HG03469 (cell line): ENCODE measurements around the gene ANKRD13A.
"Not testable (repeated sequence)": the region's sequence is repeated elsewhere in the genome, so short reads cannot be mapped to it uniquely, and the experiment has no call there.

Source experiments
- ATAC-seq: cut with Tn5 transposase; IDR thresholded peaks from one replicate; pipeline ENCODE4 v1.9.1; 2021; ENCODE audit warnings: mild to moderate bottlenecking, moderate library complexity, moderate number of reproducible peaks; ENCODE audit not compliant: unreplicated experiment

Gene ANKRD13A

DNA sequence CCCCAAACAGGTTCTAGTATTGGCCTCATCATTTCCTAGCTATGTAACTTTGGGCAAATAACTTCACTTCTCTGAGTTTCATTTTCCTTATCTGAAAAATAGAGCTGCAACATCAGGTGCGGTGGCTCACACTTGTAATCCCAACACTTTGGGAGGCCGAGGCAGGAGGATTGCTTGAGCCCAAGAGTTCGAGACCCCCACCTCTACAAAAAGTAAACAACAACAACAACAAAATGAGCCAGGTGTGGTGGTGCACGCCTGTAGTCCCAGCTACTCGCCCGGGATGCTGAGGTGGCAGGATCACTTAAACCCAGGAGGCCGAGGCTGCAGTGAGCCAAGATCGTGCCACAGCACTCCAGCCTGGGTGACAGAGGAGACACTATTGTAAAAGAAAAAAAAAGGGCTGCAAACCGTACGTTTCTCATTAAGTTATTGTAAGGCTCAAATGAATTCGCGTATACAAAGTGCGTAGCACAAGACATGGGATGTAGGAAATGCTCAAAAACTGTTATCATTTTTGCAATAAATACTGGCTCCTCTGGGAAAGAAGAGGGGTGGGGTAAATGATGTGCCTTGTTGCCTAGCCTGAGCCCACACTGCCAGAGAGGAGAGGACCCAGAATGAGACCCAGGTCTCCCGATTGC lies 48.2 kb downstream of the ANKRD13A start:
- no peak for ATAC-seq

- ATAC-seq: peak; percentile 94
These were observed 49.2 kb downstream of the ANKRD13A start, which contains the start of gene C12orf76 for GRCh38 chr12:110048242-110049027. Gene C12orf76, minus strand, starts transcription at chr12:110048522. Its CDS starts 27 bp downstream, at chr12:110048495.

DNA sequence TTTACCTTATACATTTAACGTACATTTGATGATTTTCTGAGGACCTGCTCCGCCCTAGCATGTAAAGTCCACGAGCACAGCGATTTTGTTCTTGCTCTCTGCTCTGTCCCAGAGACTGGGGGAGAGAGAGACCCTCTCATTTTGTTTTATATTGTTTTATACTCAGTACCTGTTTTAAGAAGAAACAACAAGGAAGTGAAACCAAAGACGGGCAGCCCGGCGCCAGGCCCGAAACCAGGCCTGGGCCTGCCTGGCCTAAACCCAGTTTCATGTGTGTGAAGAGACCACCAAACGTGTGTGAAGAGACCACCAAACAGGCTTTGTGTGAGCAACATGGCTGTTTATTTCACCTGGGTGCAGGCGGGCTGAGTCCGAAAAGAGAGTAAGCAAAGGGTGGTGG lies 49.8 kb downstream of the ANKRD13A start:
- not testable (repeated sequence) for ATAC-seq

GRCh38 chr12:110049666-110050065 lies 50.4 kb downstream of the ANKRD13A start:
- not testable (repeated sequence) for ATAC-seq

- ATAC-seq: no peak
These were observed 51.7 kb downstream of the ANKRD13A start for GRCh38 chr12:110050927-110051326.

DNA sequence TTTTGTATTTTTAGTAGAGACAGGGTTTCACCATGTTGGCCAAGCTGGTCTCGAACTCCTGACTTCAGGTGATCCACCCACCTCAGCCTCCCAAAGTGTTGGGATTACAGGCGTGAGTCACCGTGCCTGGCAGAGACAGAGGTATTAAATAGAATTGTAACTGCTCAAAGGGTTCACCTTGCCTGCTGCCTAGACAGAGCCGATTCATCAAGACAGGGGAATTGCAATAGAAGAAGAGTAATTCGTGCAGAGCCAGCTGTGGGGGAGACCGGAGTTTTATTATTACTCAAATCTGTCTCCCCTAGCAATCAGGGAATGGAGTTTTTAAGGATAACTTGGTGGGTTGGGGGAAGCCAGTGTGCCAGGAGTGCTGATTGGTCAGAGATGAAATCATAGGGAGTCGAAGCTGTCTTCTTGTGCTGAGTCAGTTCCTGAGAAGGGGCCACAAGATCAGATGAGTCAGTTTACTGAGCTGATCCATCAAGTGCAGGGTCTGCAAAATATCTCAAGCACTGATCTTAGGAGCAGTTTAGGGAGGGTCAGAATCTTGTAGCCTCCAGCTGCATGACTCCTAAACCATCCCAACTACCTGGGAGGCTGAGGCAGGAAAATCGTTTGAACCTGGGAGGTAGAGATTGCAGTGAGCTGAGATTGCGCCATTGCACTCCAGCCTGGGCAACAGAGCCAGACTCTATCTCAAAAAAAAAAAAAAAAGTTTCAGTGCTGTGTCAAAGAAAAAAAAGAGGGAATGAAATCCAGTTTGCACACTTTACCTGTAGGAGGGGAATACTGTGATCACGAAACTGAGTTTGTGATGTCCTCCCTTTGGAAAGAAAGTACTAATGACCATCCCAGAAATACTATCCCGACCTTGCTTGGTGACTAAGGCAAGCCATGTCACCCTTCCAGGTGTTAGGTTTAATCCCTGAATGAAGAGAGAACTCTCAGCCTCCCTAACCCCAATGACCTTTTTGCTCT lies 56.4 kb downstream of the ANKRD13A start:
- ATAC-seq: not testable (repeated sequence)

DNA sequence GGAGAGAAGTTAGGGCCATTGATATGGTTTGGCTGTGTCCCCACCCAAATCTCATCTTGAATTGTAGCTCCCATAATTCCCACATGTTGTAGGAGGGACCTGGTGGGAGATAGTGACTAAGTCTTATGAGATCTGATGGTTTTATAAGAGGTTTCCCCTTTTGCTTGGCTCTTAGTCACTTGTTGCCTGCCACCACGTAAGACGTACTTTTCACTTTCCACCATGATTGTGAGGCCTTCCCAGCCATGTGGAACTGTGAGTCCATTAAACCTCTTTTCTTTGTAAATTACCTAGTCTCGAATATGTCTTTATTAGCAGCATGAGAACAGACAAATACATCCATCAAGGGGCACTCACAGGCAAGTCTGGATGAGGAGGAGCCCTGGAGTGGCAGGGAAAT lies 57.4 kb downstream of the ANKRD13A start:
- not testable (repeated sequence) for ATAC-seq

DNA sequence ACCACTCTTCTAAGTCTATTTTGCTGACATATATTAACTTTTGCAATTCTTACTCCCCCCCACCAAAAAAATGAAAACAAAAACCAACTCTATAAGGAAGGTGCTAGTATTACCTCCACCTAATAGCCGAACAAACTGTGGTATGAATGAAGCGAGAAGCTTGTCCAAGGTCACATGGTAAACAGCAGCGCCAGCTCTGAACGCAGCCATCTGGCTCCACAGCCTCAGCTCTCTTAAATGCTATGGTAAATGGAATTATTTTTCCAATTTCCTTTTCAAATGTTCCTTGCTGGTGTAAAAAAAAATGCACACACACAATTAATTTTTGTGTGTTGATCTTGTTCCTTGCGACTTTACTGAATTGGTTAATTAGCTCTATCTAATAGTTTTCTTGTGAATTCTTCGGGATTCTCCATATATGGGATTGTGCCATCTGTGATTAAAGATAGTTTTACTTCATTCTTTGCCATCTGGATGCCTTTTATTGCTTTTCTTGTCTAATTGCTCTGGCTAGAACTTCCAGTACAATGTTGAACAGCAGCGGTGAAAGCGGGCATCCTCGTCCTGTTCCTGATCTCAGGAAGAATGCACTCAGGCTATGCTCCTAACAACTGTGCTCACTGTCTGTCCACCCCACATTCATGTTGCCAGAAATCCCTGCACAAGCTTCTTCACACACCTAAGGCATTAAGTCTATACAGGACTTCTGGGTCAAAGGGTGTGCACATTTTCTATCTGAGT lies 59.8 kb downstream of the ANKRD13A start:
- ATAC-seq: no peak

GRCh38 chr12:110059651-110060000 lies 60.4 kb downstream of the ANKRD13A start:
- ATAC-seq: no peak

DNA sequence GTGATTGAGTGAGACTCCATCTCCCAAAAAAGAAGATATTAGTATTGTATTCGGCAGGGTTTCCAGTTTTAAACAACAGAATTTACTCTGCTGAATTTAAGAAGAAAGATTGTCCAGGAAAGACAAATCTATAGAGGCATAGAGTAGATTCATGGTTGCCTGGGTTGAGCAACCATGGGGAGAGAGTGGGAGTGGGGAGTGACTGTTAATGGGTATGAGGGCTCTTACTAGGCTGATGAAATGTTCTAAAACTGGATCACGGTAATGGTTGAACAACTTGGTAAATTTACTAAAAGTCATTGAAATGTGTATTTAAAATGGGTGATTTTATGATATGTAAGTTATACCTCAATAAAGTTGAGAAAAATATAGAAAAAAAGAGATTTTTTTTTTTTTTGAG lies 63.0 kb downstream of the ANKRD13A start:
- no peak for ATAC-seq

GRCh38 chr12:110065540-110065939 lies 66.3 kb downstream of the ANKRD13A start:
- ATAC-seq: no peak

DNA sequence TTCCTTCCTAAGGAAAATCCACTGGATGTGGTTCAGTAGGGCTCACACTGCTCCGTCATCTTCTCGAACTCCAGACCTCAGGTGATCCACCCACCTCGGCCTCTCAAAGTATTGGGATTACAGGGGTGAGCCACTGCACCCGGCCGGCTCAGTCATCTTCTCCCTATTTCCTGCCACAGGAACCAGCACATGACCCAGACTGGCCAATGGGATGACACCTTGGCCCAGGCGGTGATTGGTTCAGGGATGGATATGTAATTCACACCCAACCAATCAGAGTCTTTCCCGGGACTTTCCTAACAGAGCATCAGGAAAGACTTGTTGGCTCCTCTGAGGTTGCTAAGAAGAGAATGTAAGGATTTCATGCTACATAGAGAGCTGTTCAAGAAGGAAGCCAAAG lies 68.3 kb downstream of the ANKRD13A start:
- no peak for ATAC-seq

DNA sequence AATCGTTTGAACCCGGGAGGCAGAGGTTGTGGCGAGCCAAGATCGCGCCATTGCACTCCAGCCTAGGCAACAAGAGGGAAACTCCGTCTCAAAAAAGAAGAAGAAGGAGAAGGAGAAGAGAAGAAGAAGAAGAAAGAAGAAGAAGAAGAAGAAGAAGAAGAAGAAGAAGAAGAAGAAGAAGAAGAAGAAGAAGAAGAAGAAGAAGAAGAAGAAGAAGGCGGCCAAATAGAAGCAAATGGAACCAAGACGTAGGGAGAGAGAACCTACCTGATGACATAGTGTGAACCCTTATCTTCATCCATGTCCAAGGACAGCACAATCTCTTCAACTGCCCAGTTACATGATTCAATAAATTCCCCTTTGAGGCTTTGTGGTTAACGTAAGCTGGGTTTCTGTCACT lies 68.9 kb downstream of the ANKRD13A start:
- not testable (repeated sequence) for ATAC-seq

DNA sequence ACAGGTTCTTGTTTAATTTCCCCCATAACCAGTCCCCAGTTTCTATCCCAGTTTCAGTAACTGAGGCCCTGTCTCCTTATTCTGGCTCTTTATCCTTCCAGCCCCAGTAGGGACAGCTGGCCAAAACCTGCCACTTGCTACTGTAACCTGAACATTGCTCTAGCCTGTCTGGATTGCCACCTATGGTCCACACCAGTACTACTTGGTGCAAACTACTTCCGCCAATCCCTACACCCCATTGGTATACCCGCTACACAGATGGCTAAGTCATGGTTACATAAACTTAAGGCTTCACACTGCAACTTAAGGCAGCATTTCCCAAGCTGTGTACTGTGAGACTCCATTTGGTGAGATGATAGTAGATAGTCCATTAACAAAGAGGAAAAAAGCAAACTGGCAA lies 69.4 kb downstream of the ANKRD13A start:
- ATAC-seq: no peak

- no peak for ATAC-seq
These were observed 72.3 kb downstream of the ANKRD13A start for GRCh38 chr12:110071504-110071903.

DNA sequence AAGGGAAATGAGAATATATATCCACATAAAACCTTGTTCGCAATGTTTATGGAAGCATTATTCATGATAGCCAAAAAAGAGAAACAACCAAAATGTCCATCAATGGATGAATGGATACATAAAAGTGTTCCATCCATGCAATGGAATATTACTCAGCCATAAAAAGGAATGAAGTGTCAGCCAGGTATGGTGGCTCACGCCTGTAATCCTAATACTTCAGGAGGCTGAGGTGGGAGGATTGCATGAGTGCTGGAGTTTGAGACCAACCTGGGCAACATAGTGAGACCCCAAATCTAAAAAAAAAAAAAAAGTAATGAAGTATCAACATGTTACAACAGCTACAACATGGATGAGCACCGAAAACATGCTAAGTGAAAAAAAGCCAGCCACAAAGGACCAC lies 72.7 kb downstream of the ANKRD13A start:
- ATAC-seq: no peak

DNA sequence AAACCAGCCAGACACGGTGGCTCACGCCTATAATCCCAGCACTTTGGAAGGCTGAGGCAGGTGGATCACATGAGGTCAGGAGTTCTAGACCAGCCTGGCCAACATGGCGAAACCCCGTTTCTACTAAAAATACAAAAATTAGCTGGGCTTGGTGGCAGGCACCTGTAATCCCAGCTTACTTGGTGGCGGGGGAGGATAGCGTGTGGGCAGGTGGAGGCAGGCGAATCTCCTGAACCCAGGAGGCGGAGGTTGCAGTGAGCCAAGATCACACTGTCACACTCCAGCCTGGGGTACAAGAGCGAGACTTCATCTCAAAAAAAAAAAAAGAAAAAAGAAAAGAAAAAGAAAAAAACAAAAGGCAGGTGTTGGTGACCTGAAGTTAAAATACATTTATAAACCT lies 73.4 kb downstream of the ANKRD13A start:
- ATAC-seq: not testable (repeated sequence)

DNA sequence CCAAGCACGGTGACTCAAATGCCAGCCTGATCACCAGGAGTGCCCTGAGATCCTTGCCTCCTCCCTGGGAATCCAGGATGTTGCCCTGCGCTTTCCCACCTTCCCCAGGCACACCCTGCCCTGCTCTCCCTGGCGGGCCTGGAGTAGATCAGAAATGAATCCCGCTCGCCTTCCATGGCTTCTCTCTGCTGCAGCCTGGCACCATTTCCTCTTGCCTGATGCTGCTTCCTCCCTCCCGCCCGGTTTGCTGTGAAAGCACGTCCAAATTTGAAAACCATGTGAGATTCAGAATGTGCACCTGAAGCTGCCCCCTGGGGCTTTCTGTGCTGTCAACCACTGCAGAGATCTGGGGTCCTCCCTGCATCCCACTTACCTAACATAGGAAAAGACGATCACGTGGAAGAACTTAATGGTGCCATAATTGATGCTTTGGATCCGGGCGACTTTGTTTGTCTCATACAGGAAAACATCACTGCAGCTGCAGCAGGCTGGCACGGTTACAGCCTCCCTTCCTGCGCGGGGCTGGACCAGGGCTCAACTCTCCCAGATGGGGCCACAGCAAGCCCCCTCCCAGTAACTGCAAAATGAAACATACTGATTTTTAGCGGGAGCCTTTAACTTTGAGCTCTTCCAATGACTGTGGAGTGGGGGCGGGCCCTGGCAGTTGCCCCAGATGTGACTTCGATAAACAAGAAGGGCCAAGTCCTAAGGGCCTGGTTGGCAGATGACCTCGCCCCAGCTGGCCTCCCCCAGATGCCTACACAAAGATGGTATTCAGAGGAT lies 74.0 kb downstream of the ANKRD13A start:
- no peak for ATAC-seq

- ATAC-seq: no peak
These were observed 74.9 kb downstream of the ANKRD13A start for GRCh38 chr12:110074089-110074488.

DNA sequence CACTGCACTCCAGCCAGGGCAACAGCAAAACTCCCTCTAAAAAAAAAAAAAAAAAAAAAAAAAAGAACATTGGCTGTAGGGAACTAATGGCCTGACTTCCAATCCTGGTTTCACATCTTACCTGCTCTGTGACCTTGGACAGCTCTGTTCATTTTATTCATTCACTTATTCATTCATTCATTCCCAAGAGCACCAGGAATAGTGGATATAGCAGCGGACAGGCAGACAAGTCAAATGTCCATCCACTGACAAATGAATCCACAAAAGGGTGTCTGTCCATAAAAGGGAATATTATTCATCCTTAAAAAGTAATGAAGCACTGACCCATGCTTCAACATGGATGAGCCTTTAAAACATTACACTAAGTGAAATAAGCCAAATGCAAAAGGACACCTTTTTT lies 76.7 kb downstream of the ANKRD13A start:
- ATAC-seq: no peak
